GM12878 (cell line): ENCODE results near the gene TTC16. TPM values are rescaled to one million over a fixed set of nuclear protein-coding genes. Genes with fewer than 3 reads are reported as not detected.

Source experiments
- ATAC-seq: fragments of 200-7000 bp; cut with Tn5 transposase; 3 replicates; pipeline ENCODE4 v1.9.1; 2020; ENCODE audit warnings: mild to moderate bottlenecking, moderate library complexity
- BruUV-seq: library from RNA; stranded (reverse); fragments of 400-500 nt; replicated peaks from 2 replicates; lab custom pipeline; 2021; lab: Mats Ljungman, UMichigan
- CTCF ChIA-PET: fragments of 300-600 bp; sonication (Branson Sonifier 250); formaldehyde crosslinking; extraction: SDS; loops from one replicate; lab custom pipeline; 2021; ENCODE audit warnings: inconsistent platforms; lab: Yijun Ruan, JAX
- POLR2A ChIA-PET: fragments of 350-600 bp; formaldehyde crosslinking; extraction: SDS; loops from one replicate; lab custom pipeline; 2021; ENCODE audit warnings: inconsistent platforms; lab: Charles Lee
- RAD21 ChIA-PET: fragments of 300-600 bp; sonication (Branson Sonifier 250); formaldehyde crosslinking; loops from one replicate; lab custom pipeline; 2023; ENCODE audit warnings: antibody characterized with exemption; ENCODE audit not compliant: unreplicated experiment; lab: Charles Lee
- SMC1A ChIA-PET: fragments of 300-600 bp; sonication (Branson Sonifier 250); formaldehyde crosslinking; loops from one replicate; lab custom pipeline; 2023; ENCODE audit not compliant: unreplicated experiment, uncharacterized antibody; lab: Charles Lee
- DNase-seq: peaks from one replicate; pipeline ENCODE4 v3.0.0-alpha.2; 2011; ENCODE audit warnings: low read depth, low spot score
- FAIRE-seq: peaks from 3 replicates; lab custom pipeline; 2011; peaks lifted over from hg19 to GRCh38; lab: Jason Lieb, UNC
- H2AFZ ChIP-seq: 2 replicates; pipeline ENCODE4 v1.6.0; 2011; ENCODE audit warnings: low read depth, low read length, control low read depth; ENCODE audit not compliant: control insufficient read depth
- H3K27ac ChIP-seq: 2 replicates; pipeline ENCODE4 v1.5.1; 2011; ENCODE audit warnings: control low read depth; ENCODE audit not compliant: control insufficient read depth, insufficient read depth
- H3K27me3 ChIP-seq, 2 experiments: replicated peaks in 1 of 2; 2 replicates each; pipeline versions ENCODE4 v1.6.0 to v1.6.1; 2011; ENCODE audit warnings: low read length in 1 of 2; ENCODE audit not compliant: control insufficient read depth in 2 of 2, insufficient read depth in 2 of 2
- H3K36me3 ChIP-seq, 2 experiments: 2 replicates each; pipeline ENCODE4 v1.5.1; 2011; ENCODE audit warnings: low read length in 1 of 2; ENCODE audit not compliant: control insufficient read depth in 2 of 2, insufficient read depth in 2 of 2
- H3K4me1 ChIP-seq: 2 replicates; pipeline ENCODE4 v1.6.1; 2011; ENCODE audit warnings: mild to moderate bottlenecking, low read length, moderate library complexity, mixed read lengths; ENCODE audit not compliant: control insufficient read depth, insufficient read depth
- H3K4me2 ChIP-seq: 2 replicates; pipeline ENCODE4 v1.6.0; 2011; ENCODE audit warnings: control low read depth; ENCODE audit not compliant: control insufficient read depth, insufficient read depth
- H3K4me3 ChIP-seq: fragments of 200-600 bp; sonication (generic); 2 replicates; pipeline ENCODE4 v1.5.1; 2016
- H3K79me2 ChIP-seq: 2 replicates; pipeline ENCODE4 v1.6.0; 2011; ENCODE audit warnings: low read length; ENCODE audit not compliant: control insufficient read depth, insufficient read depth
- H3K9ac ChIP-seq: 2 replicates; pipeline ENCODE4 v1.8.0; 2011; ENCODE audit warnings: low read length, control low read depth, mixed read lengths; ENCODE audit not compliant: control insufficient read depth, insufficient read depth
- H3K9me3 ChIP-seq: replicated peaks from 3 replicates; pipeline ENCODE4 v1.5.1; 2011; ENCODE audit warnings: mild to moderate bottlenecking, low read length; ENCODE audit not compliant: control insufficient read depth, insufficient read depth
- H4K20me1 ChIP-seq: 2 replicates; pipeline ENCODE4 v1.6.0; 2011; ENCODE audit not compliant: control insufficient read depth, insufficient read depth
- POLR2A ChIP-seq: IDR thresholded peaks from 2 replicates; pipeline ENCODE4 v1.6.1; 2011; ENCODE audit warnings: low read depth, mild to moderate bottlenecking, low read length
- TCF3 ChIP-seq: IDR thresholded peaks from 2 replicates; pipeline ENCODE4 v1.6.1; 2012; ENCODE audit warnings: low read depth, mild to moderate bottlenecking, low read length, borderline replicate concordance; ENCODE audit not compliant: insufficient read depth
- WGBS: methylation state at CpG from one replicate; pipeline ENCODE4 v1.1.6; 2016; ENCODE audit warnings: low lambda C conversion rate; ENCODE audit not compliant: insufficient replicate concordance, insufficient coverage; ENCODE audit errors: missing lambda C conversion rate; 5-methylcytosine and 5-hydroxymethylcytosine counted together
- in situ Hi-C: fragments of 300-500 bp; cut with MboI; formaldehyde crosslinking; loops from 9 replicates; pipeline ENCODE4 v1.14.3; 2018; ENCODE audit warnings: mixed read lengths
- intact Hi-C: fragments of 100-400 bp; cut with micrococcal nuclease; formaldehyde crosslinking; loops from one replicate; pipeline ENCODE4 v1.14.2; 2022; ENCODE audit not compliant: unreplicated experiment
- polyA plus RNA-seq, 11 experiments: library from polyadenylated mRNA; depleted of rRNA in 4 of 11; unstranded in 6 of 11; stranded (reverse) in 5 of 11; fragments of >200 nt; fragmentation: Nextera tagmentation in 4 of 11; fragmentation: Illumina TruSeq in 1 of 11; extraction: Ambion mirVana in 4 of 11; extraction: Trizol in 1 of 11; gene quantifications; 1 replicate in 1 of 11; 2 replicates in 10 of 11; pipeline versions ENCODE4 v1.2.1 to v1.2.3, GENCODE V29; 2011 to 2016; ENCODE audit warnings: inconsistent platforms in 2 of 11, missing spikeins in 2 of 11, low read depth in 1 of 11
- total RNA-seq, 4 experiments: library from RNA; depleted of rRNA in 3 of 4; stranded (reverse); fragments of >200 nt in 3 of 4; fragmentation: Illumina TruSeq in 1 of 4; extraction: Trizol in 1 of 4; gene quantifications; 2 replicates each; pipeline versions ENCODE4 v1.2.1 to v1.2.3, GENCODE V29; 2013 to 2021
- TF ChIP-seq, protein P1 (sequence below): fragments of 450-650 bp; IDR thresholded peaks from 2 replicates; pipeline ENCODE4 v1.6.1; 2017; ENCODE audit warnings: antibody characterized with exemption, mild to moderate bottlenecking, moderate library complexity
- TF ChIP-seq, protein P2 (sequence below): fragments of 450-650 bp; IDR thresholded peaks from 2 replicates; pipeline ENCODE4 v1.6.1; 2017; ENCODE audit warnings: borderline replicate concordance

TTC16 gene
- total and polyA plus RNA-seq, 10 of the 15 experiments (the other 5 are each of a cell fraction or from before 2014, with no cell fraction given): 0.03 TPM; not detected in 9

DNA sequence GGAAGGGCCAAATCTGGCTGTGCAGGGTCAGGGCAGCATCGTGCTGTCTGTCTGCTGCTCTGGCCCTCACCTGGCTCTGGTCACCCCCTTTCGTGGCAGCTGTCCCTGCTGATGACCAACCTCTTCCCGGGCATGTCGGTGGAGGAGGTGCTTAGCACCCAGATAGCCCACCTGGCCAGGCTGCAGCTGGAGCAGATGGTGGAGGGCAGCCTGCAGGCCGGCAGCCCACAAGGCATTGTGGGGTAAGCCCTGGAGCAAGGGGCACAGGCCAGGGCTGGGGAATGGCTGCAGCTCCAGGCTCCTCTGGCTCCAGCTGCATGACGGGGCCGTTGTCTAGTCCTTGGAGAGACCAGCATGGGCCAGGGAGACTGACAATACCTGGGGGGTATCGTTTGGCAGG, 11.0 kb downstream of the TTC16 start (continued):
- TF ChIP-seq, protein P1, sequence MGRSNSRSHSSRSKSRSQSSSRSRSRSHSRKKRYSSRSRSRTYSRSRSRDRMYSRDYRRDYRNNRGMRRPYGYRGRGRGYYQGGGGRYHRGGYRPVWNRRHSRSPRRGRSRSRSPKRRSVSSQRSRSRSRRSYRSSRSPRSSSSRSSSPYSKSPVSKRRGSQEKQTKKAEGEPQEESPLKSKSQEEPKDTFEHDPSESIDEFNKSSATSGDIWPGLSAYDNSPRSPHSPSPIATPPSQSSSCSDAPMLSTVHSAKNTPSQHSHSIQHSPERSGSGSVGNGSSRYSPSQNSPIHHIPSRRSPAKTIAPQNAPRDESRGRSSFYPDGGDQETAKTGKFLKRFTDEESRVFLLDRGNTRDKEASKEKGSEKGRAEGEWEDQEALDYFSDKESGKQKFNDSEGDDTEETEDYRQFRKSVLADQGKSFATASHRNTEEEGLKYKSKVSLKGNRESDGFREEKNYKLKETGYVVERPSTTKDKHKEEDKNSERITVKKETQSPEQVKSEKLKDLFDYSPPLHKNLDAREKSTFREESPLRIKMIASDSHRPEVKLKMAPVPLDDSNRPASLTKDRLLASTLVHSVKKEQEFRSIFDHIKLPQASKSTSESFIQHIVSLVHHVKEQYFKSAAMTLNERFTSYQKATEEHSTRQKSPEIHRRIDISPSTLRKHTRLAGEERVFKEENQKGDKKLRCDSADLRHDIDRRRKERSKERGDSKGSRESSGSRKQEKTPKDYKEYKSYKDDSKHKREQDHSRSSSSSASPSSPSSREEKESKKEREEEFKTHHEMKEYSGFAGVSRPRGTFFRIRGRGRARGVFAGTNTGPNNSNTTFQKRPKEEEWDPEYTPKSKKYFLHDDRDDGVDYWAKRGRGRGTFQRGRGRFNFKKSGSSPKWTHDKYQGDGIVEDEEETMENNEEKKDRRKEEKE: no peak

DNA sequence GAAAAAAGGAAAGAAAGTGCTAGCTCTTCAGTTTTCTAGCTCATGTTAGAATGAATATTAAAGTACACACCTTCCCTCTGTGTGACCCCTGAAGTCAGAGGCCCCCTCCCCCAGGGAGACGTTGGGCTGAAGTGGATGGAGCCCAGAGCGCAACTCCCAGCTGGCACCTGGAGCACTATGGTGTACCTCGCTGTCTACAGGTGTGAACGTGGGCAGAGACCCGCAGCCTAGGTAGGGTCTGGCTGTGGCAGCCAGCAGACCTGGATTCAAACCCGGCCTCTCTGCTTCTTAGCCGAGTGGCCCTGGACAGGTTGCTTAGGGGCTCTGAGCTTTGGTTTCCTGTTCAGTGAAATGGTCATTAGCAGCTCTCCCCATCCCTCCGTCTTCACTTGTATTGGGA, 12.9 kb downstream of the TTC16 start:
- Histone ChIP-seq H3K27me3 (no peaks in the 10 kb centered on the region), H3K9ac (no peak overlapping the region), H3K27ac (no peak overlapping the region), H3K4me3 (no peak overlapping the region), H3K4me1 (no peaks in the 10 kb centered on the region; the same call in 1 of the 2 replicates), H3K9me3 (no peaks in the 10 kb centered on the region), H4K20me1 (no peaks in the 10 kb centered on the region), H3K4me2 (no peak overlapping the region), H2AFZ (no peak overlapping the region), H3K36me3 (no peaks in the 10 kb centered on the region), H3K79me2 (no peaks in the 10 kb centered on the region)
- POLR2A ChIA-PET: no interaction called here
- in situ Hi-C loops: no loop called here
- RAD21 ChIA-PET: no interaction called here
- WGBS: 62% methylated on average over 8 of the region's 8 CpGs
- intact Hi-C loops: no loop called here
- no peak for FAIRE-seq
- SMC1A ChIA-PET: interaction anchor here (1.2 kb wide), 1 partner anchor 13 kb away, joined by 3 read pairs; the partner anchor contains the start of gene TTC16
- ATAC-seq: no peak
- no TSS peak for BruUV-seq
- DNase-seq: no peak
- CTCF ChIA-PET: interaction anchor here (1.1 to 2.0 kb wide), 4 partner anchors 125 to 223 kb away, joined by 3 to 9 read pairs (median 3); no protein-coding TSS in a partner anchor
- no peak for TF ChIP-seq POLR2A
- TF ChIP-seq, protein P2, sequence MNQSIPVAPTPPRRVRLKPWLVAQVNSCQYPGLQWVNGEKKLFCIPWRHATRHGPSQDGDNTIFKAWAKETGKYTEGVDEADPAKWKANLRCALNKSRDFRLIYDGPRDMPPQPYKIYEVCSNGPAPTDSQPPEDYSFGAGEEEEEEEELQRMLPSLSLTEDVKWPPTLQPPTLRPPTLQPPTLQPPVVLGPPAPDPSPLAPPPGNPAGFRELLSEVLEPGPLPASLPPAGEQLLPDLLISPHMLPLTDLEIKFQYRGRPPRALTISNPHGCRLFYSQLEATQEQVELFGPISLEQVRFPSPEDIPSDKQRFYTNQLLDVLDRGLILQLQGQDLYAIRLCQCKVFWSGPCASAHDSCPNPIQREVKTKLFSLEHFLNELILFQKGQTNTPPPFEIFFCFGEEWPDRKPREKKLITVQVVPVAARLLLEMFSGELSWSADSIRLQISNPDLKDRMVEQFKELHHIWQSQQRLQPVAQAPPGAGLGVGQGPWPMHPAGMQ: no peak
- TF ChIP-seq TCF3: no peak
